Hepatocyte (in vitro differentiated cells): Measurements from ENCODE around the gene IL1RAPL1.

ENCODE experiments used
- EZH2 ChIP-seq: fragments of 200-600 bp; sonication (generic); IDR thresholded peaks from 2 replicates; pipeline ENCODE4 v1.6.1; 2016; ENCODE audit warnings: antibody characterized with exemption, mild to moderate bottlenecking, borderline replicate concordance
- EZH2phosphoT487 ChIP-seq: fragments of 200-600 bp; sonication (generic); IDR thresholded peaks from one replicate; pipeline ENCODE4 v1.6.1; 2018; ENCODE audit warnings: antibody characterized with exemption, mild to moderate bottlenecking, low read depth, moderate library complexity; ENCODE audit not compliant: unreplicated experiment, severe bottlenecking
- TF ChIP-seq, protein P1 (sequence below): fragments of 200-600 bp; sonication (generic); IDR thresholded peaks from 2 replicates; pipeline ENCODE4 v1.5.1; 2016; ENCODE audit warnings: antibody characterized with exemption, mild to moderate bottlenecking; ENCODE audit not compliant: poor library complexity

DNA sequence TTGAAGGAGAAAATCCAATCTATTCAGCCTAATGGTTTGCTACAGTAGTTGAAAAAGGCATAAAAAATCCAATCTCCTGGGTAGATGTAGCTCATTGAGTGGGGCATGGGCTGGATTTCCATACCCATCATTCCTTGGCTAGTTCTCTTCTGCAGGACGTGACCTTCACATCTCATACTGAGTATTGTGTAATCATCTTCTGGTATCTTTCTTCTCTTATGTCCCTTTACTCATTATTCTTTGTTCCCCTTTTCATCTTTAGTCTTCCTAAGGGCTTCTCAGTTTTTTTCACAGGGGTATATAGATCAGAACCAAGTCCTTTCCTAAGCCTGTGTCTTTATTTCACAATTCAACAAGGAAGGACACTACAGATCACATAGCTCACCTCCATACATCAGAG lies 900.5 kb downstream of the IL1RAPL1 start:
- TF ChIP-seq, protein P1, sequence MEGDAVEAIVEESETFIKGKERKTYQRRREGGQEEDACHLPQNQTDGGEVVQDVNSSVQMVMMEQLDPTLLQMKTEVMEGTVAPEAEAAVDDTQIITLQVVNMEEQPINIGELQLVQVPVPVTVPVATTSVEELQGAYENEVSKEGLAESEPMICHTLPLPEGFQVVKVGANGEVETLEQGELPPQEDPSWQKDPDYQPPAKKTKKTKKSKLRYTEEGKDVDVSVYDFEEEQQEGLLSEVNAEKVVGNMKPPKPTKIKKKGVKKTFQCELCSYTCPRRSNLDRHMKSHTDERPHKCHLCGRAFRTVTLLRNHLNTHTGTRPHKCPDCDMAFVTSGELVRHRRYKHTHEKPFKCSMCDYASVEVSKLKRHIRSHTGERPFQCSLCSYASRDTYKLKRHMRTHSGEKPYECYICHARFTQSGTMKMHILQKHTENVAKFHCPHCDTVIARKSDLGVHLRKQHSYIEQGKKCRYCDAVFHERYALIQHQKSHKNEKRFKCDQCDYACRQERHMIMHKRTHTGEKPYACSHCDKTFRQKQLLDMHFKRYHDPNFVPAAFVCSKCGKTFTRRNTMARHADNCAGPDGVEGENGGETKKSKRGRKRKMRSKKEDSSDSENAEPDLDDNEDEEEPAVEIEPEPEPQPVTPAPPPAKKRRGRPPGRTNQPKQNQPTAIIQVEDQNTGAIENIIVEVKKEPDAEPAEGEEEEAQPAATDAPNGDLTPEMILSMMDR = no peak
- TF ChIP-seq EZH2 (no peak), EZH2phosphoT487 (no peak)
